T47D (cell line): ENCODE measurements around the gene MNX1.
A peak's percentile ranks its signal among the peaks of the same experiment; 100 is the strongest.

Source experiments
- DNase-seq, 2 experiments: peaks; one replicate each; pipeline versions ENCODE4 v3.0.0 to v3.0.0-alpha.2; 2011 to 2012; ENCODE audit warnings: low read depth in 1 of 2, low spot score in 1 of 2
- JUND ChIP-seq: IDR thresholded peaks from 2 replicates; pipeline ENCODE4 v1.6.1; 2012; ENCODE audit warnings: low read depth
- in situ Hi-C: cut with HindIII; loops from 2 replicates; pipeline ENCODE4 v1.10.0; 2016; ENCODE audit warnings: low sequenced_read_pairs, low pct_unique_long_range_greater_than_20kb

MNX1 gene

GRCh38 chr7:157001920-157002818 is 8.3 kb downstream of the MNX1 start:
- TF ChIP-seq JUND: no peak
- DNase-seq: no peak
- in situ Hi-C loops: no loop called here

DNA sequence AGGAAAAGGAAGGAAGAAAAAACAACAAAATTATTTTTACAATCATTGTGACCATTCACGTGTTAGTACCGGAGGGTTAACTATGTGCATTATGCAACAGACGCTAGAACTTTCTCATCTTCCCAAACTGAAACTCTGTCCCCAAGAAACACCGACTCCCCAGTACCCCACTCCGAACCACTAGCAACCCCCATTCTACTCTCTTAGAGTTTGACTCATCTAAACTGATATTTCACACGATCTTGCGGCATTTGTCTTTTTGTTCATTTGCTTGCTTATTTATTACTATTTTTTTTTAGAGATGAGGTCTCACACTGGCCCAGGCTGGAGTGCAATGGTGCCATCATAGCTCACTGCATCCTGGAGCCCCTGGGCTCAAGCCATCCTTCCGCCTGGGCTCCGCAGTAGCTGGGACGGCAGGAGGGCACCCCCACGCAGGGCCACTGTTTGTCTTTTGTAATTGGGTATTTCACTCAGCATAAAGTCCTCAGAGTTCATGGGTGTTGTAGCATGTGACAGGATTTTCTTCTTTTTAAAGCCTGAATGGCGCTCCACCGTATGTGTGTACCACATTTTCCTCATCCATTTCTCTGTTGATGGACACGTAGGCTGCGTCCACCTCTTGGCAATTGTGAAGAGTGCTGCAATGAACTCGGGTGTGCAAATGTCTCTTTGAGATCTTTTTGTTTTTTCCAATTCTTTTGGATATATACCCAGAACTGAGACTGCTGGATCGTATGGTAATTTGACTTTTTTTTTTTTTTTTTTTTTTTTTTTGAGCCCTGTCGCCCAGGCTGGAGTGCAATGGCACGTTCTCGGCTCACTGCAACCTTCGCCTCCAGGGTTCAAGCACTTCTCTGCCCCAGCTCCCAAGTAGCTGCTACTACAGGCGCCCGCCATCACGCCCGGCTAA is 9.5 kb downstream of the MNX1 start:
- DNase-seq: no peak
- in situ Hi-C loops: no loop called here
- no peak for TF ChIP-seq JUND

GRCh38 chr7:156999958-157000726 is 10.3 kb downstream of the MNX1 start:
- in situ Hi-C loops: no loop called here

DNA sequence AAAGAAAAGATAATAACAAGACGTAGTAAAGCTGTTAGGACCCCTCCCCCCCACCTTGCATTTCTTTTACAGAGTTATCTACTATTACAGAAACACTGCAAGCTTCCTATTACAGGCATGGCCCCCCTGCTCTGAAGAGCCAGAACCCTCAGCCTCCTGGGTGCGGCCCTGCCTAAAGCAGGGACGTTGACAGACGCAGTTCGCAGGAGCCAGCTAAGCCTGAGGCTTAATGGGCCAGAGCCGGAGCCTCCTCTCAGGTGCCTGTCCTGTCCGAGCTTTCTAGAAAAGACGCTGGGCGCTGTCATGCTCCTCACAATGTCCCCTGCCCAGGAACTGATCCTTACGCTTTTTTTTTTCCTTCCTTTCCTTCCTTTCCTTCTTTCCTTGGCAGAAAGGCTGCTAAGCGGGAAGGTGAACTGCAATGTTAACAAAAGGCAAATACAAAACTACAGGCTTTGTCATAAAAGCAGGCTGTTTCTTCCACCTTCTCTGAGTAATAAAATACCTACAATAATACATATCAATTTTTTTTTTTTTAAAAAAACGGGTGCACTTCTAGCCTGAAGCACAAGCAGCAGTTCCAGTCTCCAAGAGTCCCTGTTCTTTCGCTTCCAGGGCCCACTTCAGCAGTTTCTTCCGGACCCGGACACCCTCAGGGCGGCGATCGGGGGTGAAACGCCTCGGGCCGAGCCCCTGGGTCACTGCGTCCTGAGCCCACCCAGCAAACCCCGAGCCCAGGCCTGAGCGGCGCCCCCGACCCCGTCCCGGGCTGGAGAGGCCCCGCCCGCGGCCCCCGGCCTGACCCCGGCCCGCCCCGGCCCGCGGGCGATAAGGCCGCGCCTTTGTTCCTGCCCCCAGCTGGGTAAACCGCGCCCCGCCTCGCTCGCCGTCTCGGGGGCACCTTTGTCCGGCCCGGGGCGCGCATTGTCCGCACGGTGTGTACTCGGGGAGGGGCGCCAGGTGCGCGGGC is 11.2 kb downstream of the MNX1 start:
- DNase-seq: no peak
- in situ Hi-C loops: no loop called here

More at GRCh38 chr7:156999958-157000726, 10.3 kb downstream of the MNX1 start:
- TF ChIP-seq JUND: no peak
- peak; percentile 52 to 61 for DNase-seq

DNA sequence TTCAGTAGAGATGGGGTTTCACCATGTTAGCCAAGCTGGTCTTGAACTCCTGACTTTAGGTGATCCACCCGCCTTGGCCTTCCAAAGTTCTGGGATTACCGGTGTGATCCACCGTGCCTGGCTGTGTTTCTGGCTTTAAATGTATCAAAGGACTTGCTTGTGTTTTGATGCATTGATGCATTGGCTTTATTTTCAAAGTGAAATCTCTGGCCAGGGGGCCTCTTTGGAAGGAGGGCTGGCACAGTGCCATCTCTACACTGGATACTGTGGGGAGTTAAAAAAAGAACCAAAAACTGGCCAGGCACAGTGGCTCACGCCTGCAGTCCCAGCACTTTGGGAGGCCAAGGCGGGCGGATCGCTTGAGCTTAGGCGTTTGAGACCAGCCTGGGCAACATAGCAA is 16.0 kb downstream of the MNX1 start:
- TF ChIP-seq JUND: no peak
- in situ Hi-C loops: no loop called here
- DNase-seq: no peak

More for the DNA sequence above, 11.2 kb downstream of the MNX1 start:
- no peak for TF ChIP-seq JUND

- no peak for DNase-seq
- TF ChIP-seq JUND: no peak
- in situ Hi-C loops: no loop called here
Measured at GRCh38 chr7:156993925-156994235, 16.6 kb downstream of the MNX1 start.

GRCh38 chr7:156993021-156993924 is 17.2 kb downstream of the MNX1 start:
- TF ChIP-seq JUND: no peak
- DNase-seq: no peak
- in situ Hi-C loops: no loop called here

DNA sequence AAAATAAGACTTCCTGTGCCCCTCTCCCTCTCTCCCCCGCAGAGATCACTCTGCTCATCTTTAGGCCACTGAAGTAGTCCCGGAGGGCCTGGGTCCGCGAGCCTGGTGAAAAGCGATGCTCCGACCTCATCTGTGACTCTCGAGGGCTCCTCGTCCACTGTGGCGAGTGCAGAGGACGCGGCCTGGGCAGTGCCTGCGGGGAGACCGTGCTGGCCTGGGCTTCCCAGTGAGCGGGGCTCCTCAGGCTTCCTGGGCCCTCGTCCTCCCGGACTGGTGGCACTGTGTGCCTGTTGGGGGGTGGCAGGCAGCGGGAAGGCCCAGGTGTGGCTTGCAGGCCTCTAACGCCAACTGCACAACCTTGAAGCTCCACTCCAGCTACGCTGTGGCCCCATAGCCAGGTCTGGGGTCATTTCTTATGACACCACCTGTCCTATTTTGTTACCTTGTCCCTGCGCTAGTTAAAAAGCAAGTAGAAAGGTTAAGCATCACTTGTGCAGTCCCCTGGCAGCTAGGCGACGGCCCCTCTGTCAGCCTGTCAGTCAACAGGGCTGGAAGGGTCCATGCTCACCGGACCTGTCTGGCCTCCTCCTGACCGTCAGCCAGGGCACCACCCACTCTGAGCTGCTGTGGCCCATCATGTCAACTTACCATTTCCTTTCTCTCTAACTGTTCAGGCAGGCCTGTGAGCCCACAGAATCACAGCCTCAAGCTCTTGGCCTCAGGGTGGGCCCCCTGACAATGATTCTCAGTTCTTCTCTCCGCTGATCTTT is 20.5 kb downstream of the MNX1 start:
- no peak for TF ChIP-seq JUND
- in situ Hi-C loops: no loop called here
- DNase-seq: no peak

- DNase-seq: no peak
- in situ Hi-C loops: no loop called here
- no peak for TF ChIP-seq JUND
Measured at GRCh38 chr7:156988343-156989185, 21.9 kb downstream of the MNX1 start.
